ENCODE results near the gene MORF4L1.
"Not testable (repeated sequence)": the region's sequence is repeated elsewhere in the genome, so short reads cannot be mapped to it uniquely, and the experiment has no call there.

Gene MORF4L1

GRCh38 chr15:78859971-78860719 lies 12.5 kb upstream of the MORF4L1 start:
- DNase-seq = peak; percentile 88

GRCh38 chr15:78865585-78865984 lies 7.1 kb upstream of the MORF4L1 start:
- DNase-seq = not testable (repeated sequence)

- not testable (repeated sequence) for DNase-seq
These were observed 6.7 kb upstream of the MORF4L1 start for GRCh38 chr15:78866031-78866430.

- DNase-seq = no peak
These were observed 5.9 kb upstream of the MORF4L1 start for GRCh38 chr15:78866803-78867202.

- DNase-seq = no peak
These were observed 4.3 kb upstream of the MORF4L1 start for GRCh38 chr15:78868366-78868765.

GRCh38 chr15:78871483-78872127 lies 1.1 kb upstream of the MORF4L1 start:
- DNase-seq = not testable (repeated sequence)

- DNase-seq = peak; percentile 91
These were observed 492 bp downstream of the MORF4L1 start for GRCh38 chr15:78872972-78873792.

- peak; percentile 57 for DNase-seq
These were observed 1.4 kb downstream of the MORF4L1 start for GRCh38 chr15:78873793-78874765.

- DNase-seq = no peak
These were observed 2.6 kb downstream of the MORF4L1 start for GRCh38 chr15:78875107-78875914.

- DNase-seq = not testable (repeated sequence)
These were observed 4.3 kb downstream of the MORF4L1 start for GRCh38 chr15:78876954-78877353.

GRCh38 chr15:78878356-78878755 lies 5.7 kb downstream of the MORF4L1 start:
- no peak for DNase-seq

- DNase-seq = no peak
These were observed 7.0 kb downstream of the MORF4L1 start for GRCh38 chr15:78879517-78880241.

GRCh38 chr15:78880242-78880533 lies 7.5 kb downstream of the MORF4L1 start:
- no peak for DNase-seq

- DNase-seq = no peak
These were observed 8.1 kb downstream of the MORF4L1 start for GRCh38 chr15:78880813-78881212.

- no peak for DNase-seq
These were observed 9.0 kb downstream of the MORF4L1 start for GRCh38 chr15:78881681-78882080.

- DNase-seq = no peak
These were observed 16.3 kb downstream of the MORF4L1 start for GRCh38 chr15:78889000-78889399.

GRCh38 chr15:78893538-78893937 lies 20.8 kb downstream of the MORF4L1 start:
- DNase-seq = no peak

GRCh38 chr15:78895471-78895870 lies 22.8 kb downstream of the MORF4L1 start:
- no peak for DNase-seq

- no peak for DNase-seq
These were observed 25.9 kb downstream of the MORF4L1 start for GRCh38 chr15:78898540-78898939.

GRCh38 chr15:78900819-78901533 lies 28.3 kb downstream of the MORF4L1 start:
- not testable (repeated sequence) for DNase-seq
